ENCODE measurements around the gene SIRPD. TPM values are rescaled to one million over a fixed set of nuclear protein-coding genes. Genes with fewer than 3 reads are reported as not detected.
A peak's percentile ranks its signal among the peaks of the same experiment; 100 is the strongest.

Gene SIRPD
- total RNA-seq, 1 experiment from 2014 or later: not detected

DNA sequence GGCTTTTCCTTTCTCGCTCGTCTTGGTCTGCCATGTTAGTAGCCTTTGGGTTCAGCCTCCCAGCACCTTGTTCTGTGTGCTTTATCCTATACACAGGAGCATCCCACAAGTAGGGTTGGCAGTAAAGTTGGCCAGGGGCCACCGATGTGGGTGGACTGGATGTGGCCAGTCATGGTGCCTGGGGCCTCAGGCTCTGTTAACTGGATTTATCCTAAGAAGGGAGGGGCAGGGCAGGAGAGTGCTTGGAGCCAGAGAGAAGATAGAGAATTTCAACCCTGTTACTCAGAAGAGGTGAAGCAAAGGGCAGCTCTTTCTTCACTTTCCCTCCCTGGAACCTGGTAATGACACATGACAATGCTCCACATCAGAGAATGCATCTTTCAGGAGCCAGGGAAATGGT, 52.1 kb downstream of the SIRPD start:
- no TSS peak for BruUV-seq (replicated peaks)
- no peak overlapping the region for H3K4me3 ChIP-seq (ENCODE audit: low read depth, low read length)
- no peaks in the 10 kb centered on the region for H3K27me3 ChIP-seq (replicated peaks; ENCODE audit: control insufficient read depth, insufficient read depth, low read length)
- H3K27ac Mint-ChIP-seq (ENCODE audit: unreplicated experiment): no peak overlapping the region
- intact Hi-C loops (cut with micrococcal nuclease; ENCODE audit: unreplicated experiment): no loop called here
- no peaks in the 10 kb centered on the region; the same call in 1 of the 2 replicates for H3K9me3 ChIP-seq
- TF ChIP-seq, protein P1, sequence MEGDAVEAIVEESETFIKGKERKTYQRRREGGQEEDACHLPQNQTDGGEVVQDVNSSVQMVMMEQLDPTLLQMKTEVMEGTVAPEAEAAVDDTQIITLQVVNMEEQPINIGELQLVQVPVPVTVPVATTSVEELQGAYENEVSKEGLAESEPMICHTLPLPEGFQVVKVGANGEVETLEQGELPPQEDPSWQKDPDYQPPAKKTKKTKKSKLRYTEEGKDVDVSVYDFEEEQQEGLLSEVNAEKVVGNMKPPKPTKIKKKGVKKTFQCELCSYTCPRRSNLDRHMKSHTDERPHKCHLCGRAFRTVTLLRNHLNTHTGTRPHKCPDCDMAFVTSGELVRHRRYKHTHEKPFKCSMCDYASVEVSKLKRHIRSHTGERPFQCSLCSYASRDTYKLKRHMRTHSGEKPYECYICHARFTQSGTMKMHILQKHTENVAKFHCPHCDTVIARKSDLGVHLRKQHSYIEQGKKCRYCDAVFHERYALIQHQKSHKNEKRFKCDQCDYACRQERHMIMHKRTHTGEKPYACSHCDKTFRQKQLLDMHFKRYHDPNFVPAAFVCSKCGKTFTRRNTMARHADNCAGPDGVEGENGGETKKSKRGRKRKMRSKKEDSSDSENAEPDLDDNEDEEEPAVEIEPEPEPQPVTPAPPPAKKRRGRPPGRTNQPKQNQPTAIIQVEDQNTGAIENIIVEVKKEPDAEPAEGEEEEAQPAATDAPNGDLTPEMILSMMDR (IDR thresholded peaks at IDR 0.05; ENCODE audit: insufficient read depth in 1 of 2, low read depth in 1 of 2, low read length in 1 of 2, severe bottlenecking in 1 of 2, unreplicated experiment in 1 of 2): no peak
- H3K36me3 Mint-ChIP-seq (ENCODE audit: insufficient read depth, unreplicated experiment): no peaks in the 10 kb centered on the region
- ChIA-PET POLR2A (no interaction called here), CTCF (interaction anchor here (0.6 kb wide), 1 partner anchor 257 kb away, joined by 4 read pairs; no protein-coding TSS in a partner anchor)
- peaks cover 13% of the 10 kb centered on the region for H3K4me1 Mint-ChIP-seq (ENCODE audit: low read depth, unreplicated experiment)
- DNase-seq: no peak
- peaks cover 7% of the 10 kb centered on the region for H3K4me1 ChIP-seq
- H3K9me3 Mint-ChIP-seq (ENCODE audit: unreplicated experiment): peaks cover 17% of the 10 kb centered on the region
- H3K36me3 ChIP-seq (ENCODE audit: control insufficient read depth, insufficient read depth, low read length): no peaks in the 10 kb centered on the region
- no peak overlapping the region for H3K4me3 Mint-ChIP-seq (ENCODE audit: unreplicated experiment)
- peaks cover 12% of the 10 kb centered on the region for H3K27me3 Mint-ChIP-seq (ENCODE audit: insufficient read depth, unreplicated experiment)

DNA sequence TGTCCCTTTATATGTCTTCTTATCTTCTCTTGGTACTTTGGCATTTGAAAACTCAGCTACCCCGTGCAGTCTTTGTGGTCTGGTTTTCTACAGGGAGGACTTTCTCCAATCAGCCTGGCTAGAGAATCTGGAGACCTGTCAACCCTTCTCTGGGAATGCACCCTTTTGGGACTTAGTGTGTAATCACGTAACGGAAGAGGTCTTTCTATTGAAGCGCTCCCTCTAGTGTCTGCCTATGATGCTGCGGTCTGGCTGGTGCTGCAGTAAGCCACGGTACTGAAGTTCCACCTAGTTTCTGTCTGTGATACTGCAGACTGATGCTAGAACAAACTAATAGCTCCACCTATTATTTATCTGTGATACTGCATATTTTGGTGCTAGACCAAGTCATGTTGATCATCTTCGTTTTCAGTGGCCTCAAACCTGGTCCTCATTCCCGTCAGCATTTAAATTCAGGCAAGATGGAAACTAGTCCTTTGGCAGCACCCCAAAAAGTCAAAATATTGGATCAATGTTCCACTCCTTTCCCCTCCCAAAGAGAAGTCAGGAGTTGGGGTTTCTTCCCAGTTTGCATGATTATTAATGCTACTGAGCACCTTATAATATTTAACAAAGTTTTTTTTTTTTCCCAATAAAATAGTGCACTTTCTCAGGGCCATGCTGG, 53.8 kb downstream of the SIRPD start:
- peak; percentile 88 for DNase-seq
- peaks cover 14% of the 10 kb centered on the region for H3K4me1 ChIP-seq
- POLR2A ChIA-PET: interaction anchor here (0.5 to 1.0 kb wide), 2 partner anchors 110 to 178 kb away, joined by 4 to 6 read pairs; no protein-coding TSS in a partner anchor

DNA sequence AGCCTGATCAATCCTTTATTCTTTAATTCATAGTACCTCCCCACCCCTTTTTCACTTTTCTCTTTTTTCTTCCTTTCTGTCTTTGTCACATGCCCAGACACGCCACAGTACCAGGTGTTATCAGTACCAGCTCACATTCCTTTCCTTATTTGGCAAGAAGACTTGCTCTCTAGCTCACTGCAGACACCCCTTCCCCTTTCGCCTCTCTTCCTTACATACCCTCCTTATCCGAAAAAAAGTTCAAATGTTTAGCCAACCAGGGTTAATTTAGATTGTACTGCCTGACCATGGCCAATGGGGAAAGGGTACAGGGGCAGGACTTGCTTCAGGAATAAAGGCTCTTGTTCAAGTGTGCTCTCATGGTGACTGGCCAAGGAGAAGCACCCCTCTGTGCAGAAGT, 57.0 kb downstream of the SIRPD start:
- no peaks in the 10 kb centered on the region for H3K36me3 Mint-ChIP-seq (ENCODE audit: insufficient read depth, unreplicated experiment)
- peaks cover 18% of the 10 kb centered on the region for H3K4me1 Mint-ChIP-seq (ENCODE audit: low read depth, unreplicated experiment)
- Histone ChIP-seq H3K27me3 (replicated peaks; ENCODE audit: control insufficient read depth, insufficient read depth, low read length) (no peaks in the 10 kb centered on the region), H3K9me3 (no peaks in the 10 kb centered on the region; the same call in 1 of the 2 replicates), H3K4me3 (ENCODE audit: low read depth, low read length) (no peak overlapping the region), H3K36me3 (ENCODE audit: control insufficient read depth, insufficient read depth, low read length) (no peaks in the 10 kb centered on the region), H3K4me1 (peaks cover 14% of the 10 kb centered on the region)
- intact Hi-C loops (cut with micrococcal nuclease; ENCODE audit: unreplicated experiment): no loop called here
- H3K27ac Mint-ChIP-seq (ENCODE audit: unreplicated experiment): peak overlapping the region; percentile 45
- POLR2A ChIA-PET: no interaction called here
- H3K9me3 Mint-ChIP-seq (ENCODE audit: unreplicated experiment): peaks cover 32% of the 10 kb centered on the region
- no TSS peak for BruUV-seq (replicated peaks)
- peak; percentile 29 to 58 for DNase-seq
- TF ChIP-seq, protein P1 (IDR thresholded peaks at IDR 0.05; ENCODE audit: insufficient read depth in 1 of 2, low read depth in 1 of 2, low read length in 1 of 2, severe bottlenecking in 1 of 2, unreplicated experiment in 1 of 2): no peak
- no peak overlapping the region for H3K4me3 Mint-ChIP-seq (ENCODE audit: unreplicated experiment)
- peaks cover 12% of the 10 kb centered on the region for H3K27me3 Mint-ChIP-seq (ENCODE audit: insufficient read depth, unreplicated experiment)
- CTCF ChIA-PET: interaction anchor here (0.7 to 1.0 kb wide), 2 partner anchors 8 to 33 kb away, joined by 3 read pairs; no protein-coding TSS in a partner anchor

More for the DNA sequence above, 53.8 kb downstream of the SIRPD start:
- no peaks in the 10 kb centered on the region for H3K36me3 Mint-ChIP-seq (ENCODE audit: insufficient read depth, unreplicated experiment)
- peaks cover 18% of the 10 kb centered on the region for H3K4me1 Mint-ChIP-seq (ENCODE audit: low read depth, unreplicated experiment)
- CTCF ChIA-PET: interaction anchor here (0.6 to 1.5 kb wide), 42 partner anchors 9 to 764 kb away, joined by 3 to 18 read pairs (median 4); partner anchors contain the start of genes FKBP1A, NSFL1C, PSMF1 and RAD21L1
- Histone ChIP-seq H3K9me3 (no peaks in the 10 kb centered on the region; the same call in 1 of the 2 replicates), H3K36me3 (ENCODE audit: control insufficient read depth, insufficient read depth, low read length) (no peaks in the 10 kb centered on the region), H3K27me3 (replicated peaks; ENCODE audit: control insufficient read depth, insufficient read depth, low read length) (no peaks in the 10 kb centered on the region), H3K4me3 (ENCODE audit: low read depth, low read length) (no peak overlapping the region)
- peaks cover 12% of the 10 kb centered on the region for H3K27me3 Mint-ChIP-seq (ENCODE audit: insufficient read depth, unreplicated experiment)
- BruUV-seq (replicated peaks): no TSS peak
- H3K4me3 Mint-ChIP-seq (ENCODE audit: unreplicated experiment): no peak overlapping the region
- H3K9me3 Mint-ChIP-seq (ENCODE audit: unreplicated experiment): peaks cover 22% of the 10 kb centered on the region
- TF ChIP-seq, protein P1 (IDR thresholded peaks at IDR 0.05; ENCODE audit: insufficient read depth in 1 of 2, low read depth in 1 of 2, low read length in 1 of 2, severe bottlenecking in 1 of 2, unreplicated experiment in 1 of 2): peak; percentile 92 to 99
- intact Hi-C loops (cut with micrococcal nuclease; ENCODE audit: unreplicated experiment): loop anchor here (1.0 kb wide), 3 partner anchors 33 to 190 kb away; no protein-coding TSS in a partner anchor
- H3K27ac Mint-ChIP-seq (ENCODE audit: unreplicated experiment): no peak overlapping the region

Data from Caco-2 (cell line).